ENCODE data around the gene SPTBN1. TPM values are rescaled to one million over a fixed set of nuclear protein-coding genes. Genes with fewer than 3 reads are reported as not detected.
A peak's percentile ranks its signal among the peaks of the same experiment; 100 is the strongest.

SPTBN1 gene
- total and polyA plus RNA-seq, 2 of the 13 experiments (the other 11 are each of a cell fraction or from before 2014, with no cell fraction given) = 123 to 299 TPM

DNA sequence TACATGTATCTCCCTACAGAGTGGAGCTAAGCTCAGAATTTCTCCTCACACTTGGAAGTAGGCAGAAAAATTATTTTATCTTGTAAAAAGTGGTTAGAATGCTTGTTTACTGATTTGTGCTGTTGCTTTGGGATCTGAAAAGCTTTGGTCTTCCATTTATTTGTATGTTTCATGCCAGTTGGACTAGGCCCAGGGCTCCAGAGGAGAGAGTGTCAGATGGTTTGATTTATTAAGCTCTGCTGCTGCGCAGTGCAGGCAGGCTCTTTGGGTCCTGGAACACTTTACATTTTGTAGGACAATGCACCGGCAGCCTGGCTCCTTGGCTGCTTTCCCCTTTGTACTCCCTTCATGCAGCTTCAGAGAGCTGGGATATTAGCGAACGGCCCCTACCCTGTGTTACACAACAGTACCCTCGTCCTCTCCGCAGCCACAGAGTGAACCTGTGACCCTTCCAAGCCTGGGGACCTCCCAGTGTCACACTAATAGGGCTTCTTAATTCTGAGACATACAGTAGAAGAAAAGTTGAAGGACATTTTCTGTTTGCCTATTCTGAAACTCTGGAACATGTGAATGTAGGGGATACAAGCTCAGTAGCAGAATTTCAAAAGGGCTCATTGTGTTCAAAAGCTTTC is 210.6 kb downstream of the SPTBN1 start (continued):
- TF ChIP-seq, protein P1, sequence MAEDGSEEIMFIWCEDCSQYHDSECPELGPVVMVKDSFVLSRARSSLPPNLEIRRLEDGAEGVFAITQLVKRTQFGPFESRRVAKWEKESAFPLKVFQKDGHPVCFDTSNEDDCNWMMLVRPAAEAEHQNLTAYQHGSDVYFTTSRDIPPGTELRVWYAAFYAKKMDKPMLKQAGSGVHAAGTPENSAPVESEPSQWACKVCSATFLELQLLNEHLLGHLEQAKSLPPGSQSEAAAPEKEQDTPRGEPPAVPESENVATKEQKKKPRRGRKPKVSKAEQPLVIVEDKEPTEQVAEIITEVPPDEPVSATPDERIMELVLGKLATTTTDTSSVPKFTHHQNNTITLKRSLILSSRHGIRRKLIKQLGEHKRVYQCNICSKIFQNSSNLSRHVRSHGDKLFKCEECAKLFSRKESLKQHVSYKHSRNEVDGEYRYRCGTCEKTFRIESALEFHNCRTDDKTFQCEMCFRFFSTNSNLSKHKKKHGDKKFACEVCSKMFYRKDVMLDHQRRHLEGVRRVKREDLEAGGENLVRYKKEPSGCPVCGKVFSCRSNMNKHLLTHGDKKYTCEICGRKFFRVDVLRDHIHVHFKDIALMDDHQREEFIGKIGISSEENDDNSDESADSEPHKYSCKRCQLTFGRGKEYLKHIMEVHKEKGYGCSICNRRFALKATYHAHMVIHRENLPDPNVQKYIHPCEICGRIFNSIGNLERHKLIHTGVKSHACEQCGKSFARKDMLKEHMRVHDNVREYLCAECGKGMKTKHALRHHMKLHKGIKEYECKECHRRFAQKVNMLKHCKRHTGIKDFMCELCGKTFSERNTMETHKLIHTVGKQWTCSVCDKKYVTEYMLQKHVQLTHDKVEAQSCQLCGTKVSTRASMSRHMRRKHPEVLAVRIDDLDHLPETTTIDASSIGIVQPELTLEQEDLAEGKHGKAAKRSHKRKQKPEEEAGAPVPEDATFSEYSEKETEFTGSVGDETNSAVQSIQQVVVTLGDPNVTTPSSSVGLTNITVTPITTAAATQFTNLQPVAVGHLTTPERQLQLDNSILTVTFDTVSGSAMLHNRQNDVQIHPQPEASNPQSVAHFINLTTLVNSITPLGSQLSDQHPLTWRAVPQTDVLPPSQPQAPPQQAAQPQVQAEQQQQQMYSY (CRISPR knock-in tag; IDR thresholded peaks at IDR 0.05) = no peak; the same call in 1 of the 2 replicates
- TF ChIP-seq PITX1 (CRISPR knock-in tag; IDR thresholded peaks at IDR 0.05) (peak; percentile 36; the same call in 1 of the 2 replicates), TARDBP (CRISPR knock-in tag; IDR thresholded peaks at IDR 0.05) (peak; percentile 83), ETS1 (CRISPR knock-in tag; IDR thresholded peaks at IDR 0.05) (no peak), ZNF350 (CRISPR knock-in tag; IDR thresholded peaks at IDR 0.05; ENCODE audit: borderline replicate concordance, low read depth) (peak; percentile 78; the same call in 1 of the 2 replicates), ZNF20 (CRISPR knock-in tag; IDR thresholded peaks at IDR 0.05) (no peak), SP140L (CRISPR knock-in tag; IDR thresholded peaks at IDR 0.05; ENCODE audit: borderline replicate concordance) (peak; percentile 82; the same call in 1 of the 2 replicates), SRSF4 (IDR thresholded peaks at IDR 0.05; ENCODE audit: low read depth, low read length, poor library complexity, severe bottlenecking) (no peak), ZNF7 (CRISPR knock-in tag; IDR thresholded peaks at IDR 0.05) (no peak), ZNF672 (CRISPR knock-in tag; IDR thresholded peaks at IDR 0.05) (no peak), SP4 (CRISPR knock-in tag; IDR thresholded peaks at IDR 0.05) (no peak), ZNF510 (CRISPR knock-in tag; IDR thresholded peaks at IDR 0.05; ENCODE audit: low read depth) (no peak), ZNF317 (CRISPR knock-in tag; IDR thresholded peaks at IDR 0.05) (no peak), ZNF547 (CRISPR knock-in tag; IDR thresholded peaks at IDR 0.05) (no peak), CBX1 (IDR thresholded peaks at IDR 0.05; ENCODE audit: low read depth) (no peak), ZNF234 (CRISPR knock-in tag; conservative IDR thresholded peaks at IDR 0.05) (no peak), IRF2 (CRISPR knock-in tag; IDR thresholded peaks at IDR 0.05) (peak; percentile 81; the same call in 1 of the 2 replicates)
- TF ChIP-seq, protein P2, sequence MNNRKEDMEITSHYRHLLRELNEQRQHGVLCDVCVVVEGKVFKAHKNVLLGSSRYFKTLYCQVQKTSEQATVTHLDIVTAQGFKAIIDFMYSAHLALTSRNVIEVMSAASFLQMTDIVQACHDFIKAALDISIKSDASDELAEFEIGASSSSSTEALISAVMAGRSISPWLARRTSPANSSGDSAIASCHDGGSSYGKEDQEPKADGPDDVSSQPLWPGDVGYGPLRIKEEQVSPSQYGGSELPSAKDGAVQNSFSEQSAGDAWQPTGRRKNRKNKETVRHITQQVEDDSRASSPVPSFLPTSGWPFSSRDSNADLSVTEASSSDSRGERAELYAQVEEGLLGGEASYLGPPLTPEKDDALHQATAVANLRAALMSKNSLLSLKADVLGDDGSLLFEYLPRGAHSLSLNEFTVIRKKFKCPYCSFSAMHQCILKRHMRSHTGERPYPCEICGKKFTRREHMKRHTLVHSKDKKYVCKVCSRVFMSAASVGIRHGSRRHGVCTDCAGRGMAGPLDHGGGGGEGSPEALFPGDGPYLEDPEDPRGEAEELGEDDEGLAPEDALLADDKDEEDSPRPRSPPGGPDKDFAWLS (CRISPR knock-in tag; IDR thresholded peaks at IDR 0.05; ENCODE audit: borderline replicate concordance) = no peak
- TF ChIP-seq, protein P3, sequence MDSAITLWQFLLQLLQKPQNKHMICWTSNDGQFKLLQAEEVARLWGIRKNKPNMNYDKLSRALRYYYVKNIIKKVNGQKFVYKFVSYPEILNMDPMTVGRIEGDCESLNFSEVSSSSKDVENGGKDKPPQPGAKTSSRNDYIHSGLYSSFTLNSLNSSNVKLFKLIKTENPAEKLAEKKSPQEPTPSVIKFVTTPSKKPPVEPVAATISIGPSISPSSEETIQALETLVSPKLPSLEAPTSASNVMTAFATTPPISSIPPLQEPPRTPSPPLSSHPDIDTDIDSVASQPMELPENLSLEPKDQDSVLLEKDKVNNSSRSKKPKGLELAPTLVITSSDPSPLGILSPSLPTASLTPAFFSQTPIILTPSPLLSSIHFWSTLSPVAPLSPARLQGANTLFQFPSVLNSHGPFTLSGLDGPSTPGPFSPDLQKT (CRISPR knock-in tag; IDR thresholded peaks at IDR 0.05; ENCODE audit: borderline replicate concordance) = no peak
- TF ChIP-seq, protein P4, sequence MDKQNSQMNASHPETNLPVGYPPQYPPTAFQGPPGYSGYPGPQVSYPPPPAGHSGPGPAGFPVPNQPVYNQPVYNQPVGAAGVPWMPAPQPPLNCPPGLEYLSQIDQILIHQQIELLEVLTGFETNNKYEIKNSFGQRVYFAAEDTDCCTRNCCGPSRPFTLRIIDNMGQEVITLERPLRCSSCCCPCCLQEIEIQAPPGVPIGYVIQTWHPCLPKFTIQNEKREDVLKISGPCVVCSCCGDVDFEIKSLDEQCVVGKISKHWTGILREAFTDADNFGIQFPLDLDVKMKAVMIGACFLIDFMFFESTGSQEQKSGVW (CRISPR knock-in tag; IDR thresholded peaks at IDR 0.05; ENCODE audit: borderline replicate concordance) = no peak
